Caco-2 (cell line): ENCODE results near the gene PI4K2A. TPM values are rescaled to one million over a fixed set of nuclear protein-coding genes. Genes with fewer than 3 reads are reported as not detected.

ENCODE experiments used
- BruUV-seq: library from RNA; stranded (reverse); fragments of 400-500 nt; replicated peaks from 2 replicates; lab custom pipeline; 2021; lab: Mats Ljungman, UMichigan
- CTCF ChIA-PET: fragments of 300-600 bp; sonication (Branson Sonifier 250); formaldehyde crosslinking; loops from one replicate; lab custom pipeline; 2022; ENCODE audit warnings: antibody characterized with exemption; lab: Charles Lee
- POLR2A ChIA-PET: fragments of 300-600 bp; sonication (Branson Sonifier 250); formaldehyde crosslinking; loops from one replicate; lab custom pipeline; 2022; ENCODE audit warnings: antibody characterized with exemption; lab: Charles Lee
- DNase-seq, 2 experiments: peaks; one replicate each; pipeline versions ENCODE4 v3.0.0 to v3.0.0-alpha.2; 2020 to 2022
- H3K27me3 ChIP-seq: replicated peaks from 2 replicates; pipeline ENCODE4 v1.6.0; 2011; ENCODE audit warnings: low read length; ENCODE audit not compliant: control insufficient read depth, insufficient read depth
- H3K36me3 ChIP-seq: 2 replicates; pipeline ENCODE4 v1.5.1; 2011; ENCODE audit warnings: low read length; ENCODE audit not compliant: control insufficient read depth, insufficient read depth
- H3K4me1 ChIP-seq: fragments of 250-450 bp; sonication (Bioruptor Pico); 2 replicates; pipeline ENCODE4 v1.5.1; 2020; ENCODE audit warnings: mild to moderate bottlenecking
- H3K4me3 ChIP-seq: 2 replicates; pipeline ENCODE4 v1.5.1; 2011; ENCODE audit warnings: low read depth, mild to moderate bottlenecking, control low read depth, low read length
- H3K9me3 ChIP-seq: fragments of 250-450 bp; sonication (Bioruptor Pico); 2 replicates; pipeline ENCODE4 v1.5.1; 2020; ENCODE audit warnings: mild to moderate bottlenecking, moderate library complexity
- H3K27ac Mint-ChIP-seq: one replicate; pipeline ENCODE4 v1.8.0; 2022; ENCODE audit warnings: mixed read lengths; ENCODE audit not compliant: unreplicated experiment
- H3K27me3 Mint-ChIP-seq: one replicate; pipeline ENCODE4 v1.8.0; 2022; ENCODE audit warnings: mixed read lengths; ENCODE audit not compliant: insufficient read depth, unreplicated experiment
- H3K36me3 Mint-ChIP-seq: one replicate; pipeline ENCODE4 v1.8.0; 2022; ENCODE audit warnings: mild to moderate bottlenecking, mixed read lengths; ENCODE audit not compliant: insufficient read depth, unreplicated experiment
- H3K4me1 Mint-ChIP-seq: one replicate; pipeline ENCODE4 v1.8.0; 2022; ENCODE audit warnings: low read depth, mixed read lengths; ENCODE audit not compliant: unreplicated experiment
- H3K4me3 Mint-ChIP-seq: one replicate; pipeline ENCODE4 v1.8.0; 2022; ENCODE audit warnings: mild to moderate bottlenecking, moderate library complexity, mixed read lengths; ENCODE audit not compliant: unreplicated experiment
- H3K9me3 Mint-ChIP-seq: one replicate; pipeline ENCODE4 v1.8.0; 2022; ENCODE audit warnings: mixed read lengths; ENCODE audit not compliant: unreplicated experiment
- intact Hi-C: fragments of 100-400 bp; cut with micrococcal nuclease; formaldehyde crosslinking; loops from one replicate; pipeline ENCODE4 v1.10.0; 2022; ENCODE audit not compliant: unreplicated experiment
- total RNA-seq: library from RNA; stranded (reverse); gene quantifications from 2 replicates; pipeline ENCODE4 v1.2.3, GENCODE V29; 2022
- TF ChIP-seq, protein P1 (sequence below), 2 experiments: fragments of 200-600 bp in 1 of 2; IDR thresholded peaks; 1 replicate in 1 of 2; 2 replicates in 1 of 2; pipeline versions ENCODE4 v1.5.1 to v1.8.0; 2011 to 2022; ENCODE audit warnings: antibody characterized with exemption in 1 of 2, control low read depth in 1 of 2, inconsistent platforms in 1 of 2, low read depth in 1 of 2, low read length in 1 of 2, mild to moderate bottlenecking in 1 of 2, moderate library complexity in 1 of 2; ENCODE audit not compliant: insufficient read depth in 1 of 2, severe bottlenecking in 1 of 2, unreplicated experiment in 1 of 2

PI4K2A gene
- total RNA-seq, 1 experiment from 2014 or later, result 27.3 TPM

DNA sequence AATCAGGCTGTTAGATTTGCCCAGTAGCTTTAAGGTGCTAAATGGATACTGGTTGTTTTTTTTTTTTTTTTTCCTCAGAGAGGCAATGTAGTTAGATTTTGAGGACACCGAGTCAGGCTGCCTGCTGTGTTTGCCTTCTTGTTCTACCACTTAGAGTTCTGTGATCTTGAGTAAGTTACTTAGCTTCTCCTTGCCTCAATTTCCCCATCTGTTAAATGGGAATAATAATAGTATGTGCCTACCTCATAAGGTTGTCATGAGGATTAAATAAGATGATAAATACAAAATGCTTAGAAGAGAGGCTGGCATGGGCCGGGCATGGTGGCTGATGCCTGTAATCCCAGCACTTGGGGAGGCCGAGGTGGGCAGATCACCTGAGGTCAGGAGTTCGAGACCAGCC, 21.7 kb upstream of the PI4K2A start:
- no peak overlapping the region for H3K27ac Mint-ChIP-seq
- no peaks in the 10 kb centered on the region for H3K36me3 Mint-ChIP-seq
- no TSS peak for BruUV-seq
- no peaks in the 10 kb centered on the region for H3K27me3 Mint-ChIP-seq
- no peaks in the 10 kb centered on the region for H3K36me3 ChIP-seq
- no peak for DNase-seq
- peaks cover 11% of the 10 kb centered on the region; the same call in 1 of the 2 replicates for H3K4me1 ChIP-seq
- H3K27me3 ChIP-seq, result no peaks in the 10 kb centered on the region
- intact Hi-C loops, result no loop called here
- H3K4me1 Mint-ChIP-seq, result peaks cover 12% of the 10 kb centered on the region
- H3K4me3 Mint-ChIP-seq, result no peak overlapping the region
- H3K9me3 Mint-ChIP-seq, result no peaks in the 10 kb centered on the region
- H3K9me3 ChIP-seq, result no peaks in the 10 kb centered on the region
- TF ChIP-seq, protein P1, sequence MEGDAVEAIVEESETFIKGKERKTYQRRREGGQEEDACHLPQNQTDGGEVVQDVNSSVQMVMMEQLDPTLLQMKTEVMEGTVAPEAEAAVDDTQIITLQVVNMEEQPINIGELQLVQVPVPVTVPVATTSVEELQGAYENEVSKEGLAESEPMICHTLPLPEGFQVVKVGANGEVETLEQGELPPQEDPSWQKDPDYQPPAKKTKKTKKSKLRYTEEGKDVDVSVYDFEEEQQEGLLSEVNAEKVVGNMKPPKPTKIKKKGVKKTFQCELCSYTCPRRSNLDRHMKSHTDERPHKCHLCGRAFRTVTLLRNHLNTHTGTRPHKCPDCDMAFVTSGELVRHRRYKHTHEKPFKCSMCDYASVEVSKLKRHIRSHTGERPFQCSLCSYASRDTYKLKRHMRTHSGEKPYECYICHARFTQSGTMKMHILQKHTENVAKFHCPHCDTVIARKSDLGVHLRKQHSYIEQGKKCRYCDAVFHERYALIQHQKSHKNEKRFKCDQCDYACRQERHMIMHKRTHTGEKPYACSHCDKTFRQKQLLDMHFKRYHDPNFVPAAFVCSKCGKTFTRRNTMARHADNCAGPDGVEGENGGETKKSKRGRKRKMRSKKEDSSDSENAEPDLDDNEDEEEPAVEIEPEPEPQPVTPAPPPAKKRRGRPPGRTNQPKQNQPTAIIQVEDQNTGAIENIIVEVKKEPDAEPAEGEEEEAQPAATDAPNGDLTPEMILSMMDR (IDR thresholded peaks at IDR 0.05; ENCODE audit: insufficient read depth in 1 of 2, low read depth in 1 of 2, low read length in 1 of 2, severe bottlenecking in 1 of 2, unreplicated experiment in 1 of 2), result no peak
- POLR2A ChIA-PET, result no interaction called here
- H3K4me3 ChIP-seq, result no peak overlapping the region
- CTCF ChIA-PET, result no interaction called here

DNA sequence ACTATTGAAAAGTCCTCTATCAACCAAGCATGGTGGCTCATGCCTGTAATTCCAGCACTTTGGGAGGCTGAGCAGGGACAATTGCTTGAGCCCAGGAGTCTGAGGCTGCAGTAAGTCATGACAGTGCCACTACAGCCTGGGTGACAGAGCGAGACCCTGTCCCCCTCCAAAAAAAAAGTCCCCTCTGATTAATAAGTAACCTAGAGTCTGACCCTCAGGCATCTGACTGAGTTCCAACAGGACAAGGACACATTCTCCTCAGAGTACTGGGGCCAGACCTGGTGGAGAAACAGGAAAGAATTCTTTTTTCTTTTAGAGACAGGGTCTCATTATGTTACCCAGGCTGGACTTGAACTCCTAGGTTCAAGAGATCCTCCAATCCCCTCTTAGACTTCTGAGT, 17.2 kb upstream of the PI4K2A start:
- Mint-ChIP-seq H3K4me1 (peaks cover 12% of the 10 kb centered on the region), H3K36me3 (no peaks in the 10 kb centered on the region), H3K27me3 (no peaks in the 10 kb centered on the region), H3K4me3 (no peak overlapping the region), H3K27ac (no peak overlapping the region), H3K9me3 (no peaks in the 10 kb centered on the region)
- TF ChIP-seq, protein P1 (IDR thresholded peaks at IDR 0.05; ENCODE audit: insufficient read depth in 1 of 2, low read depth in 1 of 2, low read length in 1 of 2, severe bottlenecking in 1 of 2, unreplicated experiment in 1 of 2), result no peak
- intact Hi-C loops, result no loop called here
- BruUV-seq, result no TSS peak
- H3K9me3 ChIP-seq, result no peaks in the 10 kb centered on the region
- H3K27me3 ChIP-seq, result no peaks in the 10 kb centered on the region
- ChIA-PET CTCF (no interaction called here), POLR2A (interaction anchor here (0.6 kb wide), 1 partner anchor 15 kb away, joined by 3 read pairs; no protein-coding TSS in a partner anchor)
- H3K4me1 ChIP-seq, result peaks cover 16% of the 10 kb centered on the region; the same call in 1 of the 2 replicates
- H3K36me3 ChIP-seq, result no peaks in the 10 kb centered on the region
- H3K4me3 ChIP-seq, result no peak overlapping the region
- DNase-seq, result no peak

DNA sequence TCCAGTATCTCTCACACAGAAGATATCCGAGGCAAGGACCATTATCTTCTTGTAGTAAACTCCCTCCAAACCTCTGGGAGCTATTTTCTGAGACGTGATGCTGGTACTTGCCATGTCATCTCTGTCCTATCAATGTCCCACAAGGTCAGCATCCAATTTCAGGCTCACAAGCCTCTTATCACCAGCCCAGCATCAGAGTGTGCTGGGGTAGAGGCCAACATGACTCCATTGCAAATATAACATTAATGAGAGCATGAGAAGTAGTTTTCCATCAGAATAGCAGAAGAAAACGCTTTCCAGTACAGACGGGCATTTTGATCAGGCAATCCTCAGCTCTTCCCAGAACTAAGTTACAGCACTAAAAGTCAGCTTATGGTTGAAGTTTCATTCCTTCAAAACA, 12.7 kb upstream of the PI4K2A start:
- Mint-ChIP-seq H3K9me3 (no peaks in the 10 kb centered on the region), H3K27me3 (no peaks in the 10 kb centered on the region), H3K27ac (no peak overlapping the region), H3K4me1 (no peaks in the 10 kb centered on the region), H3K4me3 (no peak overlapping the region), H3K36me3 (no peaks in the 10 kb centered on the region)
- no peaks in the 10 kb centered on the region for H3K9me3 ChIP-seq
- POLR2A ChIA-PET, result no interaction called here
- H3K27me3 ChIP-seq, result no peaks in the 10 kb centered on the region
- 0 out of 2 replicates have a peak, but pooled peaks cover 8% of the 10 kb centered on the region for H3K4me1 ChIP-seq
- CTCF ChIA-PET, result no interaction called here
- no peaks in the 10 kb centered on the region for H3K36me3 ChIP-seq
- no peak overlapping the region for H3K4me3 ChIP-seq
- DNase-seq, result no peak
- intact Hi-C loops, result no loop called here
- TF ChIP-seq, protein P1 (IDR thresholded peaks at IDR 0.05; ENCODE audit: insufficient read depth in 1 of 2, low read depth in 1 of 2, low read length in 1 of 2, severe bottlenecking in 1 of 2, unreplicated experiment in 1 of 2), result no peak
- no TSS peak for BruUV-seq
